Breast epithelium (tissue), 4 donors: ENCODE measurements around the gene HSPA1A. TPM values are rescaled to one million over a fixed set of nuclear protein-coding genes. Genes with fewer than 3 reads are reported as not detected.
A peak's percentile ranks its signal among the peaks of the same experiment; 100 is the strongest.

ENCODE experiments used
- DNase-seq, 2 donors: peaks; one replicate each; pipeline ENCODE4 v3.0.0-alpha.2; 2019; ENCODE audit warnings: low spot score in 2 of 2
- H3K27ac ChIP-seq, 2 donors: fragments of 200-600 bp; sonication (generic) in 1 of 2; one replicate each; pipeline ENCODE4 v1.5.1; 2016 to 2019; ENCODE audit warnings: mild to moderate bottlenecking in 1 of 2
- H3K27me3 ChIP-seq, 2 donors: fragments of 200-600 bp; sonication (generic) in 1 of 2; one replicate each; pipeline versions ENCODE4 v1.5.1 to v1.6.0; 2017 to 2019; ENCODE audit warnings: control low read depth in 1 of 2, mild to moderate bottlenecking in 1 of 2
- H3K36me3 ChIP-seq: fragments of 200-600 bp; one replicate; pipeline ENCODE4 v1.5.1; 2019
- H3K4me1 ChIP-seq, 2 donors: fragments of 200-600 bp; sonication (generic); one replicate each; pipeline ENCODE4 v1.5.1; 2016 to 2019; ENCODE audit warnings: control low read depth in 1 of 2
- H3K4me3 ChIP-seq, 3 donors: fragments of 200-600 bp; sonication (generic); 1 replicate in 2 of 3; 2 replicates in 1 of 3; pipeline ENCODE4 v1.5.1; 2016 to 2019; ENCODE audit warnings: mild to moderate bottlenecking in 3 of 3, moderate library complexity in 2 of 3
- H3K9me3 ChIP-seq, 2 donors: fragments of 200-600 bp; sonication (generic) in 1 of 2; one replicate each; pipeline ENCODE4 v1.5.1; 2016 to 2019; ENCODE audit warnings: control low read depth in 1 of 2
- CTCF ChIP-seq, 3 donors: fragments of 450-650 bp; IDR thresholded peaks; one replicate each; pipeline ENCODE4 v1.5.1; 2016 to 2017; ENCODE audit warnings: antibody characterized with exemption in 3 of 3, mild to moderate bottlenecking in 3 of 3, moderate library complexity in 3 of 3
- POLR2A ChIP-seq: fragments of 450-650 bp; IDR thresholded peaks from one replicate; pipeline ENCODE4 v1.6.1; 2016; ENCODE audit warnings: antibody characterized with exemption, mild to moderate bottlenecking, moderate library complexity
- POLR2AphosphoS5 ChIP-seq, 3 donors: sonication (generic); formaldehyde crosslinking; IDR thresholded peaks; one replicate each; pipeline ENCODE4 v1.6.1; 2017; ENCODE audit warnings: antibody characterized with exemption in 3 of 3
- intact Hi-C: fragments of 100-400 bp; cut with DNase I; formaldehyde crosslinking; loops from one replicate; pipeline ENCODE4 v1.15.1; 2023; ENCODE audit warnings: low total_unique reads
- total RNA-seq, 3 donors: library from RNA; depleted of rRNA; stranded (reverse); fragments of >200 nt; gene quantifications; one replicate each; pipeline ENCODE4 v1.1.0, GENCODE V29; 2016

Gene HSPA1A
- 100 to 1,000 TPM; 136 to 459 (median 202) TPM for total RNA-seq

DNA sequence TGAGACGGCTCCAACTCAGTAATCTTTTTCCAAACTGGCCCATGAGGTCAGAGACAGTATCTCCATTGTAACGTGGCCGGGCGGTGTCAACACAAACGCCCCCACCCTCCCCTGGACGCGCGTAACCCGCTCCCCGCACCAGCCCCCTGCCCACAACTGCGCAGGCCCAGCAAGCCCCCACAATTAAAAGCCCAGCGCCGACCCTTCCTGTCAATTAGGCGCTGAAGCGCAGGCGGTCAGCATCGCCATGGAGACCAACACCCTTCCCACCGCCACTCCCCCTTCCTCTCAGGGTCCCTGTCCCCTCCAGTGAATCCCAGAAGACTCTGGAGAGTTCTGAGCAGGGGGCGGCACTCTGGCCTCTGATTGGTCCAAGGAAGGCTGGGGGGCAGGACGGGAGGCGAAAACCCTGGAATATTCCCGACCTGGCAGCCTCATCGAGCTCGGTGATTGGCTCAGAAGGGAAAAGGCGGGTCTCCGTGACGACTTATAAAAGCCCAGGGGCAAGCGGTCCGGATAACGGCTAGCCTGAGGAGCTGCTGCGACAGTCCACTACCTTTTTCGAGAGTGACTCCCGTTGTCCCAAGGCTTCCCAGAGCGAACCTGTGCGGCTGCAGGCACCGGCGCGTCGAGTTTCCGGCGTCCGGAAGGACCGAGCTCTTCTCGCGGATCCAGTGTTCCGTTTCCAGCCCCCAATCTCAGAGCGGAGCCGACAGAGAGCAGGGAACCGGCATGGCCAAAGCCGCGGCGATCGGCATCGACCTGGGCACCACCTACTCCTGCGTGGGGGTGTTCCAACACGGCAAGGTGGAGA lies at the start of gene HSPA1A, which contains the start of gene HSPA1L:
Gene HSPA1A (plus strand): TSS at position 519 of the 814 bp plus-strand sequence. CDS start 214 bp downstream, at position 733.
Gene HSPA1L (minus strand): TSS at position 259 of the 814 bp plus-strand sequence. CDS start 3,311 bp downstream, outside the sequence.
- no peaks in the 10 kb centered on the region for H3K36me3 ChIP-seq
- peak; percentile 95 to 97 for DNase-seq
- TF ChIP-seq POLR2A, result peak; percentile 99
- TF ChIP-seq CTCF (IDR thresholded peaks at IDR 0.05), result no peak
- peak; percentile 100 for TF ChIP-seq POLR2AphosphoS5 (IDR thresholded peaks at IDR 0.05)
- peak within 1 kb of the TSS; percentile 99 to 100 for H3K27ac ChIP-seq
- intact Hi-C loops, result no loop called here
- no peaks in the 10 kb centered on the region for H3K9me3 ChIP-seq
- no peaks in the 10 kb centered on the region for H3K27me3 ChIP-seq
- peaks cover 0 to 5% of the 10 kb centered on the region in 2 donors for H3K4me1 ChIP-seq
- H3K4me3 ChIP-seq, result peak within 1 kb of the TSS; percentile 57 to 75 (median 64)

DNA sequence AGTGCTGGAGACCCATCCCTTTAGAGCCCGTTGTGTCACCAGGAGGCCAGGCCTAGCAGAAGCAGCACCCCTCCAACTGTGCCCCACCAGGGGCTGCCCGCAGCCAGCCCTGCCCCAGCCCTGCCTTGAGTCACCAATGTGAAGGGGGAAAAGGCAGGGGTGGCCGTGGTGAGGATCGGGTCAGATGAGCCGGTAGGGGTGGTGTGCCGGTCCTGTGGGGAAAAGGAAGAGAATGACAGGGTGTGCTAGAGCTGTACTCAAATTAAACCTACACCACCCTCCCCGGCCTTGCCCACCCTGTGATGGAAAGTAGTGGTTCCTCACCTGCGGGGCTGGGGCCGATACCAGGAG lies 49.8 kb upstream of the HSPA1A start:
- intact Hi-C loops, result loop anchor here (10.0 kb wide), 1 partner anchor 61 kb away; the partner anchor contains the start of genes ABHD16A and LY6G6F
- Histone ChIP-seq H3K27ac (no peak overlapping the region), H3K27me3 (no peaks in the 10 kb centered on the region), H3K36me3 (no peaks in the 10 kb centered on the region), H3K4me1 (no peaks in the 10 kb centered on the region), H3K9me3 (no peaks in the 10 kb centered on the region), H3K4me3 (no peak overlapping the region)
- TF ChIP-seq POLR2A (no peak), POLR2AphosphoS5 (IDR thresholded peaks at IDR 0.05) (no peak)
- DNase-seq, result no peak

DNA sequence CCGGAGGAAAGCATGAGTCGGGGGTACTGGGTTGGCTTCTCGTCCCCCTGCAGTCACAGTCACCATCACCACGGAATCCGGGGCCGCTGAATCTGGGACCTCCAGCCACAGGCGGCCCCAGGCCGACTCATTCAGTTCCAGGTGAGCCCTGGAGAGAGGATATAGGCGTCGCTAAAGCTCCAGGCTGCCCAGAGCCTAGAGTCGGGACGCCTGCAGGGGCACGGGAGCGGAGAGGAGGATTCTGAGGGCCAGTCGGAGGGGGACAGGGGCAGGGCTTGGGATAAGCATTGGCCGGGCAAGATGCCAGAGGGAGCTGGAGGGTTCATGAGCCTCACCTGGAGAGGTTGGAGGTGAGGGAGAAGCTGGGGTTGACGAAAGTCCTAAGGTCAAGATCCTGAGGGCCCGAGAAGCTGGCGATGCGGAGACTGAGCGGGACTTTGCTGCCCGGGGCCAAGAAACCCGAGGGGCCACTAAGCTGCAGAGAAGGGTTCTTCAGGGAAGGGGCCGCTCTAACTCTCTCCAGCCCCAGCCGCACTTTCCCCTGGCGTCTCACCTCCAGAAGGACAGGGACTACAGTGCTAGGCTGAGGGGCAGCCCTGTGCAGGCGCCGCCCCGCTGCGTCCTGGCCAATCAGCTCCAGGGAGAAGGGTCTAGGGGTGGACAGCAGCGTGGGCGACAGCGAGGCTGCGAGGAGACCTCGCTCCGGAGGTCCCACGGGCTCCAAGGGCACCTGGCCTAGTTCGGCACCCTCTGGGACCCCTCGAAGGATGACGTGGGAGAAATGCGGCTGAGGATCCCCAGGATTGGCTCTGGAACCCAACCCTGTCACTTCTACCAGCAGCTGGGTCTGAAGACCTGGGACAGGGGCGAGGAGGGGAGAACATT lies 49.2 kb upstream of the HSPA1A start:
- Histone ChIP-seq H3K27me3 (no peaks in the 10 kb centered on the region), H3K9me3 (no peaks in the 10 kb centered on the region), H3K4me3 (peak overlapping the region in 2 of 3 donors; percentile 29 to 55), H3K36me3 (no peaks in the 10 kb centered on the region), H3K27ac (no peak overlapping the region), H3K4me1 (no peaks in the 10 kb centered on the region)
- no peak for DNase-seq
- intact Hi-C loops, result loop anchor here (10.0 kb wide), 1 partner anchor 61 kb away; the partner anchor contains the start of genes ABHD16A and LY6G6F
- no peak for TF ChIP-seq POLR2A
- no peak for TF ChIP-seq CTCF (IDR thresholded peaks at IDR 0.05)
- no peak for TF ChIP-seq POLR2AphosphoS5 (IDR thresholded peaks at IDR 0.05)

GRCh38 chr6:31767096-31767645 lies 48.2 kb upstream of the HSPA1A start:
- no peak for TF ChIP-seq CTCF (IDR thresholded peaks at IDR 0.05)
- no peak for TF ChIP-seq POLR2A
- TF ChIP-seq POLR2AphosphoS5 (IDR thresholded peaks at IDR 0.05), result no peak
- Histone ChIP-seq H3K27me3 (no peaks in the 10 kb centered on the region), H3K36me3 (no peaks in the 10 kb centered on the region), H3K27ac (no peak overlapping the region), H3K4me1 (no peaks in the 10 kb centered on the region), H3K9me3 (no peaks in the 10 kb centered on the region), H3K4me3 (no peak overlapping the region)
- intact Hi-C loops, result loop anchor here (10.0 kb wide), 1 partner anchor 62 kb away; the partner anchor contains the start of genes ABHD16A and LY6G6F
- no peak for DNase-seq
